A549 (cell line): Measurements from ENCODE around the gene LOX. TPM values are rescaled to one million over a fixed set of nuclear protein-coding genes. Genes with fewer than 3 reads are reported as not detected.

Experiments used
- ATAC-seq, 2 experiments: fragments of 200-7000 bp in 1 of 2; fragments of >200 bp in 1 of 2; cut with Nextera tagmentation in 1 of 2; cut with Tn5 transposase in 1 of 2; 3 replicates each; pipeline versions ENCODE4 v1.8.0 to v1.9.1; 2018 to 2020; ENCODE audit warnings: mild to moderate bottlenecking in 1 of 2, moderate library complexity in 1 of 2
- CTCF ChIA-PET: fragments of 300-600 bp; sonication (Branson Sonifier 250); formaldehyde crosslinking; extraction: SDS; loops from one replicate; lab custom pipeline; 2021; ENCODE audit warnings: antibody characterized with exemption, inconsistent platforms; lab: Yijun Ruan, JAX
- POLR2A ChIA-PET: fragments of 350-600 bp; formaldehyde crosslinking; extraction: SDS; loops from one replicate; lab custom pipeline; 2021; ENCODE audit warnings: antibody characterized with exemption, inconsistent platforms; lab: Yijun Ruan, JAX
- DNase-seq, 2 experiments: peaks; one replicate each; pipeline versions ENCODE4 v3.0.0 to v3.0.0-alpha.2; 2011 to 2016; ENCODE audit warnings: low read depth in 1 of 2, low spot score in 1 of 2
- FAIRE-seq: peaks from 2 replicates; lab custom pipeline; 2011; peaks lifted over from hg19 to GRCh38; lab: Jason Lieb, UNC
- H3K27ac ChIP-seq, 2 experiments: fragments of >200 bp; sonication (Bioruptor Twin); formaldehyde crosslinking; 3 replicates each; pipeline ENCODE4 v1.5.1; 2016 to 2017
- H3K4me1 ChIP-seq: fragments of >200 bp; sonication (Bioruptor Twin); formaldehyde crosslinking; 3 replicates; pipeline ENCODE4 v1.6.1; 2016
- H3K4me2 ChIP-seq: fragments of >200 bp; sonication (Bioruptor Twin); formaldehyde crosslinking; 3 replicates; pipeline ENCODE4 v1.6.1; 2016
- H3K4me3 ChIP-seq: fragments of >200 bp; sonication (Bioruptor Twin); formaldehyde crosslinking; 3 replicates; pipeline ENCODE4 v1.5.1; 2016
- H3K9me3 ChIP-seq: fragments of >200 bp; sonication (Bioruptor Twin); formaldehyde crosslinking; 3 replicates; pipeline ENCODE4 v1.6.1; 2016
- BCL3 ChIP-seq: fragments of >200 bp; sonication (Bioruptor Twin); formaldehyde crosslinking; IDR thresholded peaks from 3 replicates; pipeline ENCODE4 v1.6.1; 2016
- CBX2 ChIP-seq: fragments of 200-600 bp; sonication (generic); IDR thresholded peaks from 2 replicates; pipeline ENCODE4 v1.6.1; 2016; ENCODE audit warnings: low read depth, mild to moderate bottlenecking, borderline replicate concordance
- CHD4 ChIP-seq: fragments of 200-600 bp; sonication (generic); IDR thresholded peaks from 2 replicates; pipeline ENCODE4 v1.6.1; 2016; ENCODE audit warnings: antibody characterized with exemption, mild to moderate bottlenecking, borderline replicate concordance
- EHF ChIP-seq: fragments of 250-450 bp; sonication (Bioruptor Pico); IDR thresholded peaks from 2 replicates; pipeline ENCODE4 v1.5.0; 2020; ENCODE audit warnings: mild to moderate bottlenecking
- ELK1 ChIP-seq: fragments of 150-350 bp; IDR thresholded peaks from 2 replicates; pipeline ENCODE4 v1.6.1; 2014; ENCODE audit warnings: low read depth, mild to moderate bottlenecking, low read length
- FOSL2 ChIP-seq, 2 experiments: fragments of 450-650 bp in 1 of 2; fragments of >200 bp in 1 of 2; sonication (Bioruptor Twin) in 1 of 2; formaldehyde crosslinking; IDR thresholded peaks; 2 replicates each; pipeline versions ENCODE4 v1.5.0 to v1.6.1; 2016 to 2020; ENCODE audit warnings: mild to moderate bottlenecking in 1 of 2, moderate library complexity in 1 of 2
- HDAC2 ChIP-seq: fragments of 200-600 bp; sonication (generic); IDR thresholded peaks from 2 replicates; pipeline ENCODE4 v1.6.1; 2016
- HES2 ChIP-seq: fragments of >200 bp; sonication (Bioruptor Twin); formaldehyde crosslinking; IDR thresholded peaks from 2 replicates; pipeline ENCODE4 v1.6.1; 2016
- HEYL ChIP-seq: fragments of 250-450 bp; sonication (Bioruptor Pico); IDR thresholded peaks from 2 replicates; pipeline ENCODE4 v1.8.0; 2021; ENCODE audit warnings: mild to moderate bottlenecking, moderate library complexity
- HMGXB4 ChIP-seq: fragments of 250-450 bp; sonication (Bioruptor Pico); IDR thresholded peaks from 2 replicates; pipeline ENCODE4 v1.5.0; 2021; ENCODE audit warnings: mild to moderate bottlenecking, moderate library complexity, borderline replicate concordance
- HOXA7 ChIP-seq: fragments of 250-450 bp; sonication (Bioruptor Pico); IDR thresholded peaks from 2 replicates; pipeline ENCODE4 v1.5.0; 2020; ENCODE audit warnings: mild to moderate bottlenecking, moderate library complexity
- HOXB5 ChIP-seq: fragments of 250-450 bp; sonication (Bioruptor Pico); IDR thresholded peaks from 2 replicates; pipeline ENCODE4 v1.5.0; 2020; ENCODE audit warnings: mild to moderate bottlenecking, moderate library complexity
- JUN ChIP-seq, 2 experiments: fragments of >200 bp; sonication (Bioruptor Twin); formaldehyde crosslinking; IDR thresholded peaks; 2 replicates in 1 of 2; 3 replicates in 1 of 2; pipeline ENCODE4 v1.6.1; 2016 to 2017
- MAZ ChIP-seq: fragments of 150-350 bp; IDR thresholded peaks from 2 replicates; pipeline ENCODE4 v1.6.1; 2014; ENCODE audit warnings: antibody characterized with exemption, low read depth, low read length, borderline replicate concordance
- MYC ChIP-seq: IDR thresholded peaks from 2 replicates; pipeline ENCODE4 v1.6.1; 2012; ENCODE audit warnings: mild to moderate bottlenecking, inconsistent platforms, low read length, improper control_type of control experiment, borderline replicate concordance
- NPAS2 ChIP-seq: fragments of 250-450 bp; sonication (Bioruptor Pico); IDR thresholded peaks from 2 replicates; pipeline ENCODE4 v1.8.0; 2022; ENCODE audit warnings: mild to moderate bottlenecking, moderate library complexity, borderline replicate concordance
- PBX3 ChIP-seq: IDR thresholded peaks from 2 replicates; pipeline ENCODE4 v1.6.1; 2012
- POLR2A ChIP-seq: IDR thresholded peaks from 2 replicates; pipeline ENCODE4 v1.6.1; 2012; ENCODE audit warnings: mild to moderate bottlenecking, low read length
- POLR2AphosphoS2 ChIP-seq: conservative IDR thresholded peaks from 2 replicates; pipeline ENCODE4 v1.6.1; 2012; ENCODE audit warnings: low read length, improper control_type of control experiment, inconsistent platforms
- RAD21 ChIP-seq, 2 experiments: fragments of >200 bp in 1 of 2; sonication (Bioruptor Twin) in 1 of 2; formaldehyde crosslinking in 1 of 2; IDR thresholded peaks in 1 of 2; conservative IDR thresholded peaks in 1 of 2; 2 replicates in 1 of 2; 3 replicates in 1 of 2; pipeline ENCODE4 v1.6.1; 2012 to 2018; ENCODE audit warnings: inconsistent platforms in 1 of 2
- RFX5 ChIP-seq: fragments of 450-650 bp; IDR thresholded peaks from 2 replicates; pipeline ENCODE4 v1.7.1; 2014; ENCODE audit warnings: antibody characterized with exemption, mild to moderate bottlenecking, moderate library complexity
- SREBF2 ChIP-seq: fragments of 450-650 bp; IDR thresholded peaks from 2 replicates; pipeline ENCODE4 v1.6.1; 2014; ENCODE audit warnings: mild to moderate bottlenecking, moderate library complexity
- TFCP2L1 ChIP-seq: fragments of 250-450 bp; sonication (Bioruptor Pico); IDR thresholded peaks from 2 replicates; pipeline ENCODE4 v1.5.0; 2021; ENCODE audit warnings: mild to moderate bottlenecking
- WGBS: methylation state at CpG from one replicate; pipeline ENCODE4 v1.1.6; 2017; ENCODE audit errors: missing lambda C conversion rate; 5-methylcytosine and 5-hydroxymethylcytosine counted together
- polyA plus RNA-seq, 4 experiments: library from polyadenylated mRNA; depleted of rRNA in 3 of 4; stranded (reverse); fragments of >200 nt; fragmentation: RNase III in 1 of 4; extraction: RNeasy Plus Mini Kit Qiagen cat#74134 plus additional on column Dnase treatment in 1 of 4; gene quantifications; 2 replicates in 3 of 4; 3 replicates in 1 of 4; pipeline ENCODE4 v1.2.3, GENCODE V29; 2011 to 2017

Gene LOX
- polyA plus RNA-seq, 2 of the 4 experiments (the other 2 are of a cell fraction), result 0.34 to 0.36 TPM

GRCh38 chr5:122029818-122030217 lies 48.2 kb downstream of the LOX start (continued):
- no peak for TF ChIP-seq PBX3
- TF ChIP-seq POLR2A, result no peak
- TF ChIP-seq JUN (IDR thresholded peaks at IDR 0.05), result no peak
- no peak for TF ChIP-seq CHD4
- TF ChIP-seq MAZ, result no peak
- TF ChIP-seq CBX2, result no peak
- no peak for TF ChIP-seq HDAC2
- no peak for TF ChIP-seq FOSL2 (IDR thresholded peaks at IDR 0.05)
- no peak for TF ChIP-seq FOSL2 (CRISPR knock-in tag; IDR thresholded peaks at IDR 0.05)

GRCh38 chr5:122022966-122023365 lies 55.1 kb downstream of the LOX start:
- DNase-seq (no peak), ATAC-seq (no peak), FAIRE-seq (no peak)
- POLR2A ChIA-PET, result no interaction called here
- H3K4me2 ChIP-seq, result no peak overlapping the region
- no peak overlapping the region for H3K27ac ChIP-seq
- no peak overlapping the region for H3K4me3 ChIP-seq
- H3K4me1 ChIP-seq, result 0 out of 3 replicates have a peak, but pooled peaks cover 1% of the 10 kb centered on the region
- CTCF ChIA-PET, result no interaction called here
- WGBS, result 98% methylated on average over 2 of the region's 2 CpGs
- TF ChIP-seq EHF (no peak), MYC (no peak), HOXA7 (CRISPR knock-in tag) (no peak), SREBF2 (no peak), TFCP2L1 (CRISPR knock-in tag) (no peak), RAD21 (conservative IDR thresholded peaks at IDR 0.05 in 1 of 2, IDR thresholded peaks at IDR 0.05 in 1 of 2) (no peak), HEYL (CRISPR knock-in tag) (no peak), HOXB5 (no peak), HES2 (no peak), HMGXB4 (CRISPR knock-in tag) (no peak), RFX5 (no peak), POLR2AphosphoS2 (no peak), BCL3 (no peak), NPAS2 (no peak), POLR2A (no peak), ELK1 (no peak)
- H3K9me3 ChIP-seq, result no peaks in the 10 kb centered on the region
